Activated naive CD8-positive, alpha-beta T cell treated with anti-CD3 and anti-CD28 coated beads, Interleukin-2, amount 10 ng/mL, durations not matched to agents 7 days and 5 days (primary cell): ENCODE data around the gene LGR4. TPM values are rescaled to one million over a fixed set of nuclear protein-coding genes. Genes with fewer than 3 reads are reported as not detected.
"Not testable (repeated sequence)": the region's sequence is repeated elsewhere in the genome, so short reads cannot be mapped to it uniquely, and the experiment has no call there.

Experiments
- ATAC-seq: fragments of 150-1000 bp; cut with Tn5 transposase; one replicate; pipeline ENCODE4 v1.10.0; 2021; ENCODE audit warnings: low read depth, moderate library complexity
- POLR2A ChIA-PET: fragments of 350-600 bp; sonication (Branson Sonifier 250); formaldehyde crosslinking; loops from one replicate; lab custom pipeline; 2021; ENCODE audit warnings: antibody characterized with exemption; lab: Charles Lee
- DNase-seq: peaks from one replicate; pipeline ENCODE4 v3.0.0; 2021
- H3K27ac Mint-ChIP-seq: one replicate; pipeline ENCODE4 v1.8.0; 2022; ENCODE audit warnings: mild to moderate bottlenecking, mixed read lengths
- H3K27me3 Mint-ChIP-seq: one replicate; pipeline ENCODE4 v1.8.0; 2022; ENCODE audit warnings: mild to moderate bottlenecking, moderate library complexity, mixed read lengths
- H3K36me3 Mint-ChIP-seq: one replicate; pipeline ENCODE4 v1.8.0; 2021; ENCODE audit warnings: mild to moderate bottlenecking, mixed read lengths
- H3K4me1 Mint-ChIP-seq: one replicate; pipeline ENCODE4 v1.8.0; 2021; ENCODE audit warnings: mixed read lengths
- H3K4me3 Mint-ChIP-seq: one replicate; pipeline ENCODE4 v1.8.0; 2022; ENCODE audit warnings: mild to moderate bottlenecking, moderate library complexity, mixed read lengths
- H3K9me3 Mint-ChIP-seq: one replicate; pipeline ENCODE4 v1.8.0; 2021; ENCODE audit warnings: mixed read lengths
- microRNA-seq: library from miRNA; unstranded; fragments of <30 nt; microRNA quantifications from one replicate; pipeline ENCODE4 v1.2.0, GENCODE V29; 2022
- total RNA-seq, 2 experiments: library from RNA; stranded (reverse); gene quantifications; one replicate each; pipeline ENCODE4 v1.2.3, GENCODE V29; 2021

Gene LGR4
- total RNA-seq, 2 experiments from 2014 or later, result 0.11 to 0.22 TPM

DNA sequence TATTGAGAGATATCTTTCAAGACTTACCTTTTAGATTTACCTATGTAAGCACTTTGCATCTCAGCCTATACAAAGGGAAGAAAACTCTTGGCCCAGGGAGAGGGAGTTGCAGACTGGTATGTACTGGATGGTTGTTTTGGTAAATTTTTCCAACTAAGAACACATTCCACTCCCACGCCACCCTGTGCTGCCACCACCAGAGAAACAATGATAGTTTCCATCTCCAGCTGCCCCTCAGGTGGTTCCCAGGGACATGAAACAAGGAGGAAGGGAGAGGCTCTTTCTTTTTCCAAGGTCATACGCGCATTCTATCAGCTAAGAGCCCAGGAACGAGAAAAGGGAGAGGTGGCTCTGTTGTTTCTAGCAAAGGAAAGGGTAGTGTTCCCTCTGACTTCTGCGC lies 144.0 kb downstream of the LGR4 start:
- DNase-seq (no peak), ATAC-seq (no peak)
- Mint-ChIP-seq H3K27ac (no peak overlapping the region), H3K4me3 (no peak overlapping the region), H3K27me3 (no peaks in the 10 kb centered on the region), H3K9me3 (peaks cover 4% of the 10 kb centered on the region), H3K36me3 (peaks cover 2% of the 10 kb centered on the region), H3K4me1 (no peaks in the 10 kb centered on the region)
- POLR2A ChIA-PET, result no interaction called here

DNA sequence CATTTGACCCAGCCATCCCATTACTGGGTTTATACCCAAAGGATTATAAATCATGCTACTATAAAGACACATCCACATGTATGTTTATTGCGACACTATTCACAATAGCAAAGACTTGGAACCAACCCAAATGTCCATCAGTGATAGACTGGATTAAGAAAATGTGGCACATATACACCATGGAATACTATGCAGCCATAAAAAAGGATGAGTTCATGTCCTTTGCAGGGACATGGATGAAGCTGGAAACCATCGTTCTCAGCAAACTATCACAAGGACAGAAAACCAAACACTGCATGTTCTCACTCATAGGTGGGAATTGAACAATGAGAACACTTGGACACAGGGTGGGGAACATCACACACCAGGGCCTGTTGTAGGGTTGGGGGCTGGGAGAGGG lies 145.5 kb downstream of the LGR4 start:
- H3K4me3 Mint-ChIP-seq, H3K36me3 Mint-ChIP-seq, POLR2A ChIA-PET, H3K27me3 Mint-ChIP-seq, ATAC-seq, H3K4me1 Mint-ChIP-seq, H3K27ac Mint-ChIP-seq, H3K9me3 Mint-ChIP-seq, DNase-seq: not testable (repeated sequence)

DNA sequence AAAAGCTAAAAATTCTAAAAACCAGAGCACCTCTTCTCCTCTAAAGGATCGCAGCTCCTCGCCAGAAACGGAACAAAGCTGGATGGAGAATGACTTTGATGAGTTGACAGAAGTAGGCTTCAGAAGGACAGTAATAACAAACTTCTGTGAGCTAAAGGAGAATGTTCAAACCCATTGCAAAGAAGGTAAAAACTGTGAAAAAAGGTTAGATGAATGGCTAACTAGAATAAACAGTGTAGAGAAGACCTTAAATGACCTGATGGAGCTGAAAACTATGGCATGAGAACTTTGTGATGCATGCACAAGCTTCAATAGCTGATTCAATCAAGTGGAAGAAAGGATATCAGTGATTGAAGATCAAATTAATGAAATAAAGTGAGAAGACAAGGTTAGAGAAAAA lies 150.4 kb downstream of the LGR4 start:
- DNase-seq, H3K4me1 Mint-ChIP-seq, ATAC-seq, H3K36me3 Mint-ChIP-seq, H3K4me3 Mint-ChIP-seq, H3K27ac Mint-ChIP-seq, H3K9me3 Mint-ChIP-seq, H3K27me3 Mint-ChIP-seq, POLR2A ChIA-PET: not testable (repeated sequence)

DNA sequence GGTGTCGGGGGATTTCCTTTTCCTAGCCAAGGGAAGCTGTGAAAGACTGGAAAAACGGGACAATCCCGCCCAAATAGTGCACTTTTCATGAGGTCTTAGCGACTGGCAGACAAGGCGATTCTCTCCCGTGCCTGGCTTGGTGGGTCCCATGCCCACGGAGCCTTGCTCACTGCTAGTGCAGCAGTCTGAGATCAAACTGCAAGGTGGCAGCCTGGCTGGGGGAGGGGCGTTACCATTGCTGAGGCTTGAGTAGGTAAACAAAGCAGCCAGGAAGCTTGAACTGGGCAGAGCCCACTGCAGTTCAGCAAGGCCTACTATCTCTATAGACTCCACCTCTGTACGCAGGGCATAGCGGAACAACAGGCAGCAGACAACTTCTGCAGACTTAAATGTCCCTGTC lies 151.2 kb downstream of the LGR4 start:
- H3K27me3 Mint-ChIP-seq, H3K36me3 Mint-ChIP-seq, H3K9me3 Mint-ChIP-seq, DNase-seq, H3K27ac Mint-ChIP-seq, ATAC-seq, H3K4me3 Mint-ChIP-seq, H3K4me1 Mint-ChIP-seq, POLR2A ChIA-PET: not testable (repeated sequence)

DNA sequence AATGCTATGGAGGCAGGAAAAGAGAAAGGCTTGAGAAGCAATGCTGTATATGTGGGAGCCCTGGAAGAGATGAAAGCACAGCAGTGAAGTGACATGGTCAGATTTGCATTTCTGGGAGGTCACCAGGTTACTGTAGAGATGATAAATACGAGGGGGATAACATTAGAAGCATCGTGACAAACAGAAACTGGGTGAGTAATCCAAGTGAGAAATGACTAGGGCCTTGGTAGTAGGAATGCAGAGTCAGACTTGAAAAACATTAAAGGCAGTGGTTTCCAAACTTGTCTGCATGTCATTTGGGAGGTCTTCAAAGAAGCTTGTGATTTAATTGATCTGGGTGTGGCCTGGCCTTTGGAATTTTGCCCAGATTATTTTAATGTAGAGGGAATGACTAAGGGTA lies 153.5 kb downstream of the LGR4 start:
- H3K27ac Mint-ChIP-seq, result no peak overlapping the region
- no peaks in the 10 kb centered on the region for H3K9me3 Mint-ChIP-seq
- no peaks in the 10 kb centered on the region for H3K27me3 Mint-ChIP-seq
- DNase-seq (no peak), ATAC-seq (no peak)
- no peaks in the 10 kb centered on the region for H3K4me1 Mint-ChIP-seq
- no peaks in the 10 kb centered on the region for H3K36me3 Mint-ChIP-seq
- no peak overlapping the region for H3K4me3 Mint-ChIP-seq
- POLR2A ChIA-PET, result no interaction called here

DNA sequence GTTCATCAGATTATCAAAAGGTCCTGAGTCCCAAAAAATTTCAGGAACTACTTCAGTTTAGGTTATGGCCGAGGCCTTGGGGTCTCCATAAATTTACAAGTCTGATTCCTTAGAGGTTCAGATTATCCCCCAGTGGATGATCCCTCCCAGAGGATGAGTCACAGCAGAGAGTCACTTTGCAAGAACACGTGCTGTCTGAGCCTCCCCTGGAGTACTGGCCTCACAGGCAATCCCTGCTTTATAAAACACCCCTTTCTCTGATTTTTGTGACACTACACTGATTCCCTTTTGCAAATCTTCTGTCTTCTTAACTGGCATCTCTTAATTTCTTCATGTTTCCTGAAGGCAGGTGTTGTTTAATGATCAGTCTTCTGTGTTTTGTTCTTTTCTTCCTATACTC lies 154.8 kb downstream of the LGR4 start:
- no peaks in the 10 kb centered on the region for H3K9me3 Mint-ChIP-seq
- no peak overlapping the region for H3K4me3 Mint-ChIP-seq
- DNase-seq (no peak), ATAC-seq (no peak)
- H3K27ac Mint-ChIP-seq, result no peak overlapping the region
- H3K27me3 Mint-ChIP-seq, result peaks cover 5% of the 10 kb centered on the region
- POLR2A ChIA-PET, result no interaction called here
- H3K36me3 Mint-ChIP-seq, result no peaks in the 10 kb centered on the region
- H3K4me1 Mint-ChIP-seq, result no peaks in the 10 kb centered on the region

Small RNA genes lying within 50 kb of the gene (microRNA-seq; reads per million reads assigned to microRNA genes)
- not detected for gene MIR8087

Other genes with a start within 250 kb of the LGR4 start
- 10 to 100 TPM; 15.9 to 18.0 TPM for gene CCDC34, start 109.6 kb downstream of the LGR4 start, total RNA-seq
- 10 to 100 TPM; 23.7 to 23.9 TPM for gene LIN7C, start 34.0 kb upstream of the LGR4 start, total RNA-seq
- not detected for gene BDNF, start 227.7 kb upstream of the LGR4 start, total RNA-seq